ENCODE results near the gene DBF4B.

The DBF4B gene

DNA sequence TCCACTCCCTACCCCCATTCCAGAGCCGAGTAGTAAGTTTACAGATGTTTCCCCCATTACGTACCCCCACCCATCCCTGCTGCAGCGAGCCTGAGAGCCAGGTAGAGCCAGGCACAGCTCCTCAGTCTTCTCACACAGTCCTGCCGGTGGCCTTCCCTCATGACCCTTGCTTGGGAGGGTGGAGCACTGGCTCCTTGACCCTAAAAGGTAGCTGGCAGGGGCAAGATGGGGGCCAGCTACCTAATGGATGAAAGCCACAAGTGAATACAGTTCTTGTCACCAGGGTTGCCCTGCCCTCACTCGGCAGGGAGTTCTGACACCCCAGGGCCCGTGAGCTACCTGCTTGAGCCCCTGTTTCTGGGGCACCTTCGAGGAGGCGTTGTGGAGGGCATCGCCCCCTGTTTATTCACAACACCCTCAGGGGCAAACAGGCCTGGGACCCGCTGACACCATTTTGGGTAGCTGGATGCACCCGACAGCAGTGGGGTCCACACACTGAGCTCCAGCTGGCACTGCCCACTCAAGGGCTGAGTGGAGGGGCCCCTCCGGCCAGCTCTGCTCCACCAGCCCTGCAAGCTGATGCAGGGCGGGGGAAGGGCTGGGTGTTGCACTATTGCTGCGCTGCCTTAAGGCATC, 72.5 kb downstream of the DBF4B start:
- Histone ChIP-seq H3K4me3 (no peak overlapping the region), H3K9me3 (no peaks in the 10 kb centered on the region), H3K36me3 (replicated peaks) (no peaks in the 10 kb centered on the region; the same call in 1 of the 2 replicates), H3K4me1 (peaks cover 2% of the 10 kb centered on the region; the same call in 1 of the 2 replicates), H3K27me3 (ENCODE audit: low read depth) (no peaks in the 10 kb centered on the region)
- in situ Hi-C loops (cut with MboI; ENCODE audit: low sequenced_read_pairs) = no loop called here
- no peak for DNase-seq (ENCODE audit: low spot score in 2 of 2)

DNA sequence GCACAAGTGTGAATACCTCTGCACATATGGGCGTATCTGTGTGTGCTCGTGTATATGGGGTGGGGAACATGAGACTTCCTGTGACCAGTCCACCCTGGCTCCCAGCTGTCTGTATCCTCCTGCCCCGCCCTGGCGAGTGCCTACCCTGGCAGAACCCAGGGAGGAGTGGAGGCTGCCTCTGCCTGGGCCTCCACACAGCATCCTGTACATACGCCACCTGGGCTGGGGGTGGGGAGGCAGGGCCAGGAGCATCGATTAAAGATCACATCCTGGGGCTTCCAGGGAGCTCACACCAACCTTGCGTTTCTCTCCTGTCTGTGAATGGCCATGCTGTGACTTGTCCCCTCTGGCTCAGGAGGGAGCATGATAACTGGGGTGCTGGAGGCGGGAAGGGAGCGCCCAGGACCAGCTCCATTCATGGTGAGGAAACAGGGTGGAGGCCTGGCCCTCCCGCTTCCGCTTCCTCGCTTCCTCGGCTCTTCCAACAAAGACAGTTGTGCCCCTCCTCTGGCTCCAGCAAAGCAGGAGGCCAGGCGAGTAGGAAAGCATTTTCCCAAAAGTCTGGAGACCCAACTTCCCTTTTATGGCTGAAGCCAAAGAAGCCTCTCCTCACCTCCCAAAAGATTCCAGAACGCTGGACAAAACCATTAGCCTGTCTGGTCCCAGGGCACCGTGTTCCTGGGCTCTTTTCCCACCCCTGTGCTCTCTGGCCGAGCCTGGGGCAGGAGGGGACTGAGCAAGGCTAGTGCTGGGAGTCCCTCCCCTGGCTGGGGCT, 73.3 kb downstream of the DBF4B start:
- Histone ChIP-seq H3K9me3 (no peaks in the 10 kb centered on the region), H3K4me3 (no peak overlapping the region), H3K36me3 (replicated peaks) (no peaks in the 10 kb centered on the region; the same call in 1 of the 2 replicates), H3K27me3 (ENCODE audit: low read depth) (no peaks in the 10 kb centered on the region), H3K4me1 (no peaks in the 10 kb centered on the region)
- in situ Hi-C loops (cut with MboI; ENCODE audit: low sequenced_read_pairs) = no loop called here
- no peak for DNase-seq (ENCODE audit: low spot score in 2 of 2)

DNA sequence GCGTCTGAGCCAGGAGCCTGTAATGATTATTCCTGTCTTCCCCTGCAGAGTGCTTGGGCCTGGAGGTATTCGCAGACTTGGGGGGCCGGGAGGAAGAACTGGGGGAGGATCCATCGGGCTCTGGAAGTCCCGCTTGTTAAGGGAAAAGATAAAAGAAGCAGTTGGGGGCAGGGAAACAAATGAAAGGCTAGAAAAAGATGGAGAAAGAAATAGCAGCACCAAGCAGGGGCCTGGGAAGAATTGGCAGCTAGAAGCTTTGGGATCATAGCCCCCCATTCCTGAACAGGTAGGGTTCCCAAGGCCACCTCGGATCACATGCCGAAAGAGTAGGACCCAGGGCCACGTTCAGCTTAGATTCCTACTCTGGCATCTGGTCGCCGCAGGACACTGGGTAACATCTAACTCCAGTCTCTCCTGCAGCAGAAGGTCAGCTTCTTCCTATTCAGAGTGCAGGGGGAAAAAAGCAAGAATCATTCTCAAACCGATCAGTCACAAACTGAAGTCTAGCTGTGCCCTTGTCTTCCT, 73.9 kb downstream of the DBF4B start:
- in situ Hi-C loops (cut with MboI; ENCODE audit: low sequenced_read_pairs) = no loop called here
- no peaks in the 10 kb centered on the region for H3K27me3 ChIP-seq (ENCODE audit: low read depth)
- H3K36me3 ChIP-seq (replicated peaks) = no peaks in the 10 kb centered on the region; the same call in 1 of the 2 replicates
- DNase-seq (ENCODE audit: low spot score in 2 of 2) = no peak
- no peaks in the 10 kb centered on the region for H3K9me3 ChIP-seq
- no peak overlapping the region for H3K4me3 ChIP-seq
- no peaks in the 10 kb centered on the region for H3K4me1 ChIP-seq

DNA sequence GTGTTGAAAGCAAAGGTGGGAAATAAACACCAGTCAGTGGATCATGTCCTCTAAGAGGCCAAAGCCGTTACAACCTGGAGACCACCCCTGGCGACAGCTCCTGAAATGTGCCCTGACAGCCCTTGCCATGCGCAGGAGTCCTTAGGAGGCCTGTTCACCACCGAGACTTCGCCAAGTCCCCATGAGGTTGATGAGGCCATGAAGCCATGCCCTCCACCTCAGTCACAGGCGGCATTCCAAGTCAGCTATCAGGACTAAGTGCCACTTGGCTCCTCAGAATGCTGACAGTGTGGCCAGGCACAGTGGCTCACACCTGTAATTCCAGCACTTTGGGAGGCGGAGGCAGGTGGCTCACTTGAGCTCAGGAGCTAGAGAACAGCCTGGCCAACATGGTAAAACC, 77.5 kb downstream of the DBF4B start:
- DNase-seq (ENCODE audit: low spot score in 2 of 2) = no peak
- no peak overlapping the region for H3K4me3 ChIP-seq
- no peaks in the 10 kb centered on the region for H3K9me3 ChIP-seq
- no peaks in the 10 kb centered on the region for H3K36me3 ChIP-seq (replicated peaks)
- no peaks in the 10 kb centered on the region for H3K27me3 ChIP-seq (ENCODE audit: low read depth)
- H3K4me1 ChIP-seq = no peaks in the 10 kb centered on the region
- in situ Hi-C loops (cut with MboI; ENCODE audit: low sequenced_read_pairs) = no loop called here

- DNase-seq (ENCODE audit: low spot score in 2 of 2) = no peak
- H3K27me3 ChIP-seq (ENCODE audit: low read depth) = no peaks in the 10 kb centered on the region
- no peaks in the 10 kb centered on the region for H3K4me1 ChIP-seq
- in situ Hi-C loops (cut with MboI; ENCODE audit: low sequenced_read_pairs) = no loop called here
- no peak overlapping the region for H3K4me3 ChIP-seq
- no peaks in the 10 kb centered on the region for H3K9me3 ChIP-seq
- H3K36me3 ChIP-seq (replicated peaks) = no peaks in the 10 kb centered on the region
These were observed 78.2 kb downstream of the DBF4B start for GRCh38 chr17:44786551-44787081.

DNA sequence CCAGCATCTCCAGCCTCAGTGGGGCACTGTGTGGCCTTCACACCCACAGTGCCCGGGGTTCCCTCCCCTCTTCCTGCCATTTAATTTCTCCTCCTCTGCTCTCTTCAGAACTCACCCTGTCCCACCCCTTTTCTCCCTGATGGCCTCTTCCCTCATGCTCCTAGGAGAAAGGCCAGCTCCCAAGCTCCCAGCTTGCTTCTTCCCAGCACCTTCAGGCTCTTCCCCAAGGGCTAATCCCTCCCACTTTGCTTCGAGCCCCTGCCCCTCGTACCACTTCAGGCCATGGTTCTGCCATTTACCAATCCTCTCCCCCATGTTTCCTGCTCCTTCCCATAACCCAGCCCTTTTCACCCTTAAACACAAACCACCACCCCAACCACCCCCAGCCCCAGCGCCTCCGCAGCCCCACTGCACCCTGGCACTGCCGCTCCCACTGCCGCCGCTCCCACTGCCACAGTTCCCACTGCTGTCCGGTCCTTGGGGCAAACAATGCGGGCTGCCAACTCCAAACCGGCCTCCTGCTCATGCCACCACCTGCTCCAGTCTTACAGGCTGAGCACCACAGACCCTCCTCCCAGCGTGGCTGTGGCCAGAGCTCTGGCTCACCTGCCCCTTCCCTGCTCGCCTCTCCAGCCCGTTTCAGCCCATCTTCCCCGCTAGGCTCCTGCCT, 78.9 kb downstream of the DBF4B start:
- no peak overlapping the region for H3K4me3 ChIP-seq
- no peaks in the 10 kb centered on the region for H3K36me3 ChIP-seq (replicated peaks)
- DNase-seq (ENCODE audit: low spot score in 2 of 2) = no peak
- H3K9me3 ChIP-seq = no peaks in the 10 kb centered on the region
- no peaks in the 10 kb centered on the region for H3K4me1 ChIP-seq
- H3K27me3 ChIP-seq (ENCODE audit: low read depth) = no peaks in the 10 kb centered on the region
- in situ Hi-C loops (cut with MboI; ENCODE audit: low sequenced_read_pairs) = no loop called here

GRCh38 chr17:44788139-44788538, 79.7 kb downstream of the DBF4B start:
- Histone ChIP-seq H3K4me3 (no peak overlapping the region), H3K36me3 (replicated peaks) (no peaks in the 10 kb centered on the region), H3K27me3 (ENCODE audit: low read depth) (no peaks in the 10 kb centered on the region), H3K9me3 (no peaks in the 10 kb centered on the region), H3K4me1 (no peaks in the 10 kb centered on the region)
- in situ Hi-C loops (cut with MboI; ENCODE audit: low sequenced_read_pairs) = no loop called here
- DNase-seq (ENCODE audit: low spot score in 2 of 2) = no peak

GRCh38 chr17:44792276-44792675, 83.8 kb downstream of the DBF4B start:
- Histone ChIP-seq H3K4me3 (no peak overlapping the region), H3K27me3 (ENCODE audit: low read depth) (no peaks in the 10 kb centered on the region), H3K36me3 (replicated peaks) (no peaks in the 10 kb centered on the region), H3K4me1 (no peaks in the 10 kb centered on the region), H3K9me3 (no peaks in the 10 kb centered on the region)
- DNase-seq (ENCODE audit: low spot score in 2 of 2) = no peak
- in situ Hi-C loops (cut with MboI; ENCODE audit: low sequenced_read_pairs) = no loop called here

DNA sequence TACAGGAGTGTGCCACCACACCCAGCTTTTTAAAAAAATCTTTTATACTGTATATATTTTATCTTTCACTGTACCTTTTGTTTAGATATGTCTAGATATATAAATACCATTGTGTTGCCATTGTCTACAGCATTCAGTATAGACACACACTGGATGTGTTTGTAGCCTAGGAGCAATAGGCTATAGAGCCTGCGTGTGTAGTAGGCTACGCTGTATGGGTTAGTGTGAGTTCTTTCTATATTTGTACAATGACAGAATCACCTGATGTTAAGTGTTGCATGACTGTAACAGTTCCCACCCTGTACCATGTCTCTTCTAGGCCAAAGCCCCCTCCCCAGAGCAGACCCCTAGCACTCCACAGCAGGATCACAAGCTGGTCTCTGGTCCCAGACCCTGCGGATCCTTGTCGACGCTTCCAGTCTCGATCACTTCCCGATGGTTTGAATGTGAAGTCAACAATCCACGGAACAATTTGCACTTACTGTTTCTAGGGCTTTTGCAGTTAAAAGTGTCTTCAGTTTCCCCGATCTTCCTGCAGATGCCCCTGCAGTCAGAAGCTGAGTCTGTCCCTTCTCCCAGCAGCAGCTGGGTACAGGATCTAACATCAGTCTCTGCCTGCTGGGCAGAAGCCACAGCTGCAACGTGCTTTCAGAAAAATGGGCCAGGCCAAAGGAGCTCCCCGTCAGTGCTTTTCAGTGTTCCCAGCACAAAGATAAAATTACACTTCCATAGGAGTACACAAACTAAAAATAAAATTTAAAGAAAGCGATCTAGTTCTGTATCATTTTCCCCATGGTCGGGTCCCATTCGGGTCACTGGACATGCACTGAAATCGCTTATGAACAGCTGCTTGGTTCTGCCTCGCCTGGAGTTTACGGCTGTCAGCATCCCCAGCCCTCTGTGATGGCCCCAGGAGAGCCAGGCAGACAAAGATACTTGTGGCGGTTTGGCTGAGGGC, 85.7 kb downstream of the DBF4B start:
- Histone ChIP-seq H3K4me1 (no peaks in the 10 kb centered on the region), H3K27me3 (ENCODE audit: low read depth) (no peaks in the 10 kb centered on the region), H3K4me3 (no peak overlapping the region), H3K9me3 (no peaks in the 10 kb centered on the region), H3K36me3 (replicated peaks) (no peaks in the 10 kb centered on the region)
- in situ Hi-C loops (cut with MboI; ENCODE audit: low sequenced_read_pairs) = no loop called here
- DNase-seq (ENCODE audit: low spot score in 2 of 2) = no peak

DNA sequence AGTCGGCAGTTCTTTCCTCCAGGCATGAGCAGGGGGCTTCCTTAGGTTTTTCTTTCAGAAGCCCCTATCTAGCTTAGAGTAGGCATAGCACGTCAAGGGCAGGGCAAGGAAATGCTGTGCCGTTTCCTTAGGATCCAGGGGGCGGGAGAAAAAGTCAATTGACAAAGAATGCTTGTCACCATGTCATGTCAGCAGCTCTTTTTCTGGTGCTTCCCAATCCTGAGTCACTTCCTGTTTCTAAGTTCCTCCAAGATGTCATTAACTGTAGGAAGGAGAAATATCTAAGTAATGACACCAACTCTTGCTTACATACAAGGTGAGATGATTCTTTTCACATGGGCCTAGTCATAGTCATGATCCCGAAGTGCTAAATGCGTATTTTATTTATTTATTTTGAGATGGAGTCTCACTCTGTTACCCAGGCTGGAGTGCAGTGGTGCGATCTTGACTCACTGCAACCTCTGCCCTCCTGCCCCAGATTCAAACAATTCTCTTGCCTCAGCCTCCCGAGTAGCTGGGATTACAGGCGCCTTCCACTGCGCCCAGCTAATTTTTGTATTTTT, 86.5 kb downstream of the DBF4B start:
- Histone ChIP-seq H3K4me3 (no peak overlapping the region), H3K27me3 (ENCODE audit: low read depth) (no peaks in the 10 kb centered on the region), H3K9me3 (no peaks in the 10 kb centered on the region), H3K36me3 (replicated peaks) (no peaks in the 10 kb centered on the region), H3K4me1 (no peaks in the 10 kb centered on the region)
- in situ Hi-C loops (cut with MboI; ENCODE audit: low sequenced_read_pairs) = no loop called here
- no peak for DNase-seq (ENCODE audit: low spot score in 2 of 2)

- Histone ChIP-seq H3K27me3 (ENCODE audit: low read depth) (no peaks in the 10 kb centered on the region), H3K4me3 (no peak overlapping the region), H3K36me3 (replicated peaks) (peaks cover 3% of the 10 kb centered on the region; the same call in 1 of the 2 replicates), H3K9me3 (no peaks in the 10 kb centered on the region), H3K4me1 (no peaks in the 10 kb centered on the region)
- no peak for DNase-seq (ENCODE audit: low spot score in 2 of 2)
- in situ Hi-C loops (cut with MboI; ENCODE audit: low sequenced_read_pairs) = no loop called here
These were observed 87.0 kb downstream of the DBF4B start for GRCh38 chr17:44795421-44795820.

GRCh38 chr17:44795928-44796327, 87.5 kb downstream of the DBF4B start:
- in situ Hi-C loops (cut with MboI; ENCODE audit: low sequenced_read_pairs) = no loop called here

GRCh38 chr17:44796731-44797130, 88.3 kb downstream of the DBF4B start:
- no peaks in the 10 kb centered on the region for H3K9me3 ChIP-seq
- DNase-seq (ENCODE audit: low spot score in 2 of 2) = no peak
- in situ Hi-C loops (cut with MboI; ENCODE audit: low sequenced_read_pairs) = no loop called here
- no peak overlapping the region for H3K4me3 ChIP-seq
- no peaks in the 10 kb centered on the region for H3K27me3 ChIP-seq (ENCODE audit: low read depth)
- H3K4me1 ChIP-seq = no peaks in the 10 kb centered on the region
- peaks cover 4% of the 10 kb centered on the region for H3K36me3 ChIP-seq (replicated peaks)

More at GRCh38 chr17:44795928-44796327, 87.5 kb downstream of the DBF4B start:
- DNase-seq (ENCODE audit: low spot score in 2 of 2) = no peak
- H3K36me3 ChIP-seq (replicated peaks) = peaks cover 4% of the 10 kb centered on the region; the same call in 1 of the 2 replicates
- no peaks in the 10 kb centered on the region for H3K27me3 ChIP-seq (ENCODE audit: low read depth)
- no peak overlapping the region for H3K4me3 ChIP-seq
- no peaks in the 10 kb centered on the region for H3K9me3 ChIP-seq
- H3K4me1 ChIP-seq = no peaks in the 10 kb centered on the region
